ENCODE measurements around the gene NRG2. TPM values are rescaled to one million over a fixed set of nuclear protein-coding genes. Genes with fewer than 3 reads are reported as not detected.

Gene NRG2
- total and polyA plus RNA-seq, 2 experiments from 2014 or later = 0.37 to 1.3 TPM

DNA sequence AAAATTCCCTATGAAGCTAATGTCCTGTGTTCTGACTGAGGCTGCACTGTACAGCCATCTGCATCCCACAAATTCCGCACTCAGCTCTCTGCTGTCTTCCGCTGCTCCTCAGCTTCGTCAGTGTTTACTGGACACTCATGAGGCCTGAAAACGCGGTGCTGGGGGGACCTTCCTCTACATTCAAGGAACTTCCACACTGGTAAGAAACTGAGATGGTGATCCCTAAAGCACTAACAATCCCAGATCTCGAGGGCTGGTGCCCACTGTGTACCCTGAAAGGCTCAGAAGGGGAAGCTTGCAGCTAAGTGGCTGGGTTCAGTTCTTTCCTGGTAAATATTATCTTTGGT, 117.9 kb downstream of the NRG2 start:
- H3K4me3 Mint-ChIP-seq = no peak overlapping the region
- ATAC-seq = no peak

More for the DNA sequence above, 117.9 kb downstream of the NRG2 start:
- no peaks in the 10 kb centered on the region for H3K27me3 ChIP-seq (ENCODE audit: insufficient read depth)
- TF ChIP-seq, protein P1, sequence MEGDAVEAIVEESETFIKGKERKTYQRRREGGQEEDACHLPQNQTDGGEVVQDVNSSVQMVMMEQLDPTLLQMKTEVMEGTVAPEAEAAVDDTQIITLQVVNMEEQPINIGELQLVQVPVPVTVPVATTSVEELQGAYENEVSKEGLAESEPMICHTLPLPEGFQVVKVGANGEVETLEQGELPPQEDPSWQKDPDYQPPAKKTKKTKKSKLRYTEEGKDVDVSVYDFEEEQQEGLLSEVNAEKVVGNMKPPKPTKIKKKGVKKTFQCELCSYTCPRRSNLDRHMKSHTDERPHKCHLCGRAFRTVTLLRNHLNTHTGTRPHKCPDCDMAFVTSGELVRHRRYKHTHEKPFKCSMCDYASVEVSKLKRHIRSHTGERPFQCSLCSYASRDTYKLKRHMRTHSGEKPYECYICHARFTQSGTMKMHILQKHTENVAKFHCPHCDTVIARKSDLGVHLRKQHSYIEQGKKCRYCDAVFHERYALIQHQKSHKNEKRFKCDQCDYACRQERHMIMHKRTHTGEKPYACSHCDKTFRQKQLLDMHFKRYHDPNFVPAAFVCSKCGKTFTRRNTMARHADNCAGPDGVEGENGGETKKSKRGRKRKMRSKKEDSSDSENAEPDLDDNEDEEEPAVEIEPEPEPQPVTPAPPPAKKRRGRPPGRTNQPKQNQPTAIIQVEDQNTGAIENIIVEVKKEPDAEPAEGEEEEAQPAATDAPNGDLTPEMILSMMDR (conservative IDR thresholded peaks at IDR 0.05; ENCODE audit: low read depth in 2 of 2) = no peak
- TF ChIP-seq, protein P2, sequence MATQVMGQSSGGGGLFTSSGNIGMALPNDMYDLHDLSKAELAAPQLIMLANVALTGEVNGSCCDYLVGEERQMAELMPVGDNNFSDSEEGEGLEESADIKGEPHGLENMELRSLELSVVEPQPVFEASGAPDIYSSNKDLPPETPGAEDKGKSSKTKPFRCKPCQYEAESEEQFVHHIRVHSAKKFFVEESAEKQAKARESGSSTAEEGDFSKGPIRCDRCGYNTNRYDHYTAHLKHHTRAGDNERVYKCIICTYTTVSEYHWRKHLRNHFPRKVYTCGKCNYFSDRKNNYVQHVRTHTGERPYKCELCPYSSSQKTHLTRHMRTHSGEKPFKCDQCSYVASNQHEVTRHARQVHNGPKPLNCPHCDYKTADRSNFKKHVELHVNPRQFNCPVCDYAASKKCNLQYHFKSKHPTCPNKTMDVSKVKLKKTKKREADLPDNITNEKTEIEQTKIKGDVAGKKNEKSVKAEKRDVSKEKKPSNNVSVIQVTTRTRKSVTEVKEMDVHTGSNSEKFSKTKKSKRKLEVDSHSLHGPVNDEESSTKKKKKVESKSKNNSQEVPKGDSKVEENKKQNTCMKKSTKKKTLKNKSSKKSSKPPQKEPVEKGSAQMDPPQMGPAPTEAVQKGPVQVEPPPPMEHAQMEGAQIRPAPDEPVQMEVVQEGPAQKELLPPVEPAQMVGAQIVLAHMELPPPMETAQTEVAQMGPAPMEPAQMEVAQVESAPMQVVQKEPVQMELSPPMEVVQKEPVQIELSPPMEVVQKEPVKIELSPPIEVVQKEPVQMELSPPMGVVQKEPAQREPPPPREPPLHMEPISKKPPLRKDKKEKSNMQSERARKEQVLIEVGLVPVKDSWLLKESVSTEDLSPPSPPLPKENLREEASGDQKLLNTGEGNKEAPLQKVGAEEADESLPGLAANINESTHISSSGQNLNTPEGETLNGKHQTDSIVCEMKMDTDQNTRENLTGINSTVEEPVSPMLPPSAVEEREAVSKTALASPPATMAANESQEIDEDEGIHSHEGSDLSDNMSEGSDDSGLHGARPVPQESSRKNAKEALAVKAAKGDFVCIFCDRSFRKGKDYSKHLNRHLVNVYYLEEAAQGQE (IDR thresholded peaks at IDR 0.05; ENCODE audit: unreplicated experiment) = no peak
- TF ChIP-seq, protein P3, sequence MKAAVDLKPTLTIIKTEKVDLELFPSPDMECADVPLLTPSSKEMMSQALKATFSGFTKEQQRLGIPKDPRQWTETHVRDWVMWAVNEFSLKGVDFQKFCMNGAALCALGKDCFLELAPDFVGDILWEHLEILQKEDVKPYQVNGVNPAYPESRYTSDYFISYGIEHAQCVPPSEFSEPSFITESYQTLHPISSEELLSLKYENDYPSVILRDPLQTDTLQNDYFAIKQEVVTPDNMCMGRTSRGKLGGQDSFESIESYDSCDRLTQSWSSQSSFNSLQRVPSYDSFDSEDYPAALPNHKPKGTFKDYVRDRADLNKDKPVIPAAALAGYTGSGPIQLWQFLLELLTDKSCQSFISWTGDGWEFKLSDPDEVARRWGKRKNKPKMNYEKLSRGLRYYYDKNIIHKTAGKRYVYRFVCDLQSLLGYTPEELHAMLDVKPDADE (IDR thresholded peaks at IDR 0.05) = no peak
- TF ChIP-seq ZNF114 (CRISPR knock-in tag; IDR thresholded peaks at IDR 0.05) = no peak
- H3K4me1 Mint-ChIP-seq = peaks cover 4% of the 10 kb centered on the region; the same call in 2 of the 3 replicates
- H3K4me1 ChIP-seq (ENCODE audit: insufficient read depth) = no peaks in the 10 kb centered on the region
- H3K36me3 ChIP-seq (ENCODE audit: insufficient read depth) = no peaks in the 10 kb centered on the region
- peaks cover 9% of the 10 kb centered on the region for H3K9me2 ChIP-seq (ENCODE audit: insufficient read depth)
- no peaks in the 10 kb centered on the region for H3F3A ChIP-seq (replicated peaks; ENCODE audit: low read depth)
- H3K79me2 ChIP-seq (replicated peaks; ENCODE audit: insufficient read depth) = no peaks in the 10 kb centered on the region
- H3K36me3 Mint-ChIP-seq (ENCODE audit: low read depth) = no peaks in the 10 kb centered on the region
- peaks cover 9% of the 10 kb centered on the region for H3K27me3 Mint-ChIP-seq (ENCODE audit: insufficient read depth, low read depth, poor library complexity)
- DNase-seq (ENCODE audit: low spot score) = no peak
- no peaks in the 10 kb centered on the region for H4K20me1 ChIP-seq (replicated peaks; ENCODE audit: insufficient read depth)
- H3K9me3 Mint-ChIP-seq = no peaks in the 10 kb centered on the region; the same call in 2 of the 3 replicates
- H2AFZ ChIP-seq = no peak overlapping the region
- no peak overlapping the region for H3K4me2 ChIP-seq
- H3K27ac ChIP-seq (ENCODE audit: low read depth) = no peak overlapping the region
- no peak overlapping the region for H3K27ac Mint-ChIP-seq
- no peak overlapping the region for H3K4me3 ChIP-seq

Measured in GM23338 (cell line).